PC-3 (cell line): ENCODE measurements around the gene NUTF2. TPM values are rescaled to one million over a fixed set of nuclear protein-coding genes. Genes with fewer than 3 reads are reported as not detected.

Source experiments
- ATAC-seq: fragments of 200-7000 bp; cut with Tn5 transposase; 2 replicates; pipeline ENCODE4 v1.9.1; 2020; ENCODE audit warnings: mild to moderate bottlenecking, moderate library complexity
- BruUV-seq: library from RNA; stranded (reverse); fragments of 400-500 nt; replicated peaks from 2 replicates; lab custom pipeline; 2021; lab: Mats Ljungman, UMichigan
- CTCF ChIA-PET: fragments of 300-600 bp; sonication (Branson Sonifier 250); formaldehyde crosslinking; loops from one replicate; lab custom pipeline; 2022; ENCODE audit warnings: antibody characterized with exemption; lab: Charles Lee
- POLR2A ChIA-PET: fragments of 300-600 bp; sonication (Branson Sonifier 250); formaldehyde crosslinking; loops from one replicate; lab custom pipeline; 2022; ENCODE audit warnings: antibody characterized with exemption; ENCODE audit not compliant: unreplicated experiment; lab: Charles Lee
- DNase-seq: peaks from one replicate; pipeline ENCODE4 v3.0.0-alpha.2; 2015
- H2AFZ ChIP-seq: fragments of 300-600 bp; sonication (generic); 2 replicates; pipeline ENCODE4 v1.6.0; 2016; ENCODE audit warnings: antibody characterized with exemption, low read length
- H3F3A ChIP-seq: fragments of 300-600 bp; sonication (generic); one replicate; pipeline ENCODE4 v1.6.0; 2017; ENCODE audit warnings: antibody characterized with exemption, low read length, control low read depth, mild to moderate bottlenecking; ENCODE audit not compliant: unreplicated experiment
- H3K27ac ChIP-seq: fragments of 300-600 bp; sonication (generic); 2 replicates; pipeline ENCODE4 v1.5.1; 2016; ENCODE audit warnings: mild to moderate bottlenecking, low read length
- H3K27me3 ChIP-seq: fragments of 300-600 bp; sonication (generic); 2 replicates; pipeline ENCODE4 v1.6.1; 2016; ENCODE audit warnings: low read length, mixed read lengths
- H3K36me3 ChIP-seq: fragments of 300-600 bp; sonication (generic); 2 replicates; pipeline ENCODE4 v1.6.1; 2016; ENCODE audit warnings: low read depth, mixed run types, low read length, mixed read lengths
- H3K4me1 ChIP-seq: fragments of 300-600 bp; sonication (generic); 2 replicates; pipeline ENCODE4 v1.5.1; 2016; ENCODE audit warnings: low read length; ENCODE audit not compliant: insufficient read depth
- H3K4me2 ChIP-seq: fragments of 300-600 bp; sonication (generic); 2 replicates; pipeline ENCODE4 v1.6.0; 2016; ENCODE audit warnings: low read length
- H3K4me3 ChIP-seq: fragments of 300-600 bp; sonication (generic); 2 replicates; pipeline ENCODE4 v1.5.1; 2016; ENCODE audit warnings: mild to moderate bottlenecking, low read length, mixed read lengths
- H3K79me2 ChIP-seq: fragments of 300-600 bp; sonication (generic); 2 replicates; pipeline ENCODE4 v1.6.1; 2017; ENCODE audit warnings: low read length, mixed read lengths
- H3K9ac ChIP-seq: fragments of 300-600 bp; sonication (generic); 2 replicates; pipeline ENCODE4 v1.6.0; 2016; ENCODE audit warnings: mild to moderate bottlenecking, low read length
- H3K9me2 ChIP-seq: fragments of 300-600 bp; sonication (generic); replicated peaks from 2 replicates; pipeline ENCODE4 v1.6.1; 2016; ENCODE audit warnings: mixed run types, low read length, mixed read lengths
- H3K9me3 ChIP-seq: fragments of 300-600 bp; sonication (generic); 2 replicates; pipeline ENCODE4 v1.6.1; 2016; ENCODE audit warnings: low read length, mixed read lengths
- H4K20me1 ChIP-seq: fragments of 300-600 bp; sonication (generic); 2 replicates; pipeline ENCODE4 v1.6.1; 2016; ENCODE audit warnings: low read length, mixed read lengths
- CTCF ChIP-seq: fragments of 300-600 bp; sonication (generic); conservative IDR thresholded peaks from 2 replicates; pipeline ENCODE4 v1.5.1; 2017; ENCODE audit warnings: antibody characterized with exemption, low read depth, mild to moderate bottlenecking, low read length
- EZH2 ChIP-seq: fragments of 300-600 bp; sonication (generic); IDR thresholded peaks from one replicate; pipeline ENCODE4 v1.6.1; 2017; ENCODE audit warnings: antibody characterized with exemption, mild to moderate bottlenecking, low read length; ENCODE audit not compliant: unreplicated experiment
- EZH2phosphoT487 ChIP-seq: fragments of 300-600 bp; sonication (generic); IDR thresholded peaks from 2 replicates; pipeline ENCODE4 v1.6.1; 2018; ENCODE audit warnings: mild to moderate bottlenecking, antibody characterized with exemption, low read length, borderline replicate concordance
- intact Hi-C: fragments of 100-400 bp; cut with micrococcal nuclease; formaldehyde crosslinking; loops from 2 replicates; pipeline ENCODE4 v1.9.0; 2023
- total RNA-seq: library from RNA; depleted of rRNA; stranded (reverse); fragments of >200 nt; gene quantifications from 2 replicates; pipeline ENCODE4 v1.2.3, GENCODE V29; 2014

The NUTF2 gene
- total RNA-seq, 1 experiment from 2014 or later, result 167 TPM

- TF ChIP-seq EZH2phosphoT487, result no peak
- no peak for TF ChIP-seq CTCF
- TF ChIP-seq EZH2, result no peak
- no peak for DNase-seq
- H3K4me2 ChIP-seq, result 0 out of 2 replicates have a peak overlapping the region, but pooled peaks have one; percentile 12
- ChIA-PET POLR2A (no interaction called here), CTCF (interaction anchor here (1.0 kb wide), 1 partner anchor 396 kb away, joined by 4 read pairs; no protein-coding TSS in a partner anchor)
- 0 out of 2 replicates have a peak, but pooled peaks cover 4% of the 10 kb centered on the region for H3K79me2 ChIP-seq
- 0 out of 2 replicates have a peak, but pooled peaks cover 5% of the 10 kb centered on the region for H4K20me1 ChIP-seq
- H3K9me2 ChIP-seq, result no peaks in the 10 kb centered on the region
- no peaks in the 10 kb centered on the region for H3K27me3 ChIP-seq
- no peak overlapping the region for H2AFZ ChIP-seq
- H3K36me3 ChIP-seq, result no peaks in the 10 kb centered on the region; the same call in 1 of the 2 replicates
- H3K9ac ChIP-seq, result no peak overlapping the region
- H3K9me3 ChIP-seq, result no peaks in the 10 kb centered on the region
- H3K4me1 ChIP-seq, result peaks cover 13% of the 10 kb centered on the region
- BruUV-seq, result no TSS peak
- H3F3A ChIP-seq, result no peaks in the 10 kb centered on the region
- H3K4me3 ChIP-seq, result no peak overlapping the region
- peak overlapping the region; percentile 66 for H3K27ac ChIP-seq
- intact Hi-C loops, result no loop called here
- peak; percentile 25 for ATAC-seq
Observed at GRCh38 chr16:67917140-67917851, 70.6 kb downstream of the NUTF2 start.

GRCh38 chr16:67917852-67918236 is 71.1 kb downstream of the NUTF2 start:
- POLR2A ChIA-PET, result no interaction called here
- no peak overlapping the region for H3K4me3 ChIP-seq
- H3K79me2 ChIP-seq, result 0 out of 2 replicates have a peak, but pooled peaks cover 4% of the 10 kb centered on the region
- no peak overlapping the region for H2AFZ ChIP-seq
- no peaks in the 10 kb centered on the region for H3K27me3 ChIP-seq
- H3K9ac ChIP-seq, result no peak overlapping the region
- H3K9me2 ChIP-seq, result no peaks in the 10 kb centered on the region
- H3K4me1 ChIP-seq, result peaks cover 13% of the 10 kb centered on the region
- peak; percentile 99 for ATAC-seq
- H4K20me1 ChIP-seq, result 0 out of 2 replicates have a peak, but pooled peaks cover 5% of the 10 kb centered on the region
- intact Hi-C loops, result no loop called here
- H3K27ac ChIP-seq, result peak overlapping the region; percentile 66
- H3K9me3 ChIP-seq, result no peaks in the 10 kb centered on the region
- H3K36me3 ChIP-seq, result no peaks in the 10 kb centered on the region; the same call in 1 of the 2 replicates
- H3F3A ChIP-seq, result no peaks in the 10 kb centered on the region
- no TSS peak for BruUV-seq
- 0 out of 2 replicates have a peak overlapping the region, but pooled peaks have one; percentile 12 for H3K4me2 ChIP-seq
- TF ChIP-seq CTCF, result no peak
- no peak for TF ChIP-seq EZH2
- no peak for TF ChIP-seq EZH2phosphoT487
- peak; percentile 87 for DNase-seq
- CTCF ChIA-PET, result interaction anchor here (1.0 kb wide), 1 partner anchor 397 kb away, joined by 4 read pairs; no protein-coding TSS in a partner anchor
